GM12878 (cell line): ENCODE results near the gene APPBP2. TPM values are rescaled to one million over a fixed set of nuclear protein-coding genes. Genes with fewer than 3 reads are reported as not detected.

Source experiments
- BCL3 ChIP-seq: IDR thresholded peaks from 2 replicates; pipeline ENCODE4 v1.6.1; 2011; ENCODE audit warnings: borderline replicate concordance, low read depth, mild to moderate bottlenecking, moderate library complexity, low read length; ENCODE audit not compliant: insufficient read depth, poor library complexity, severe bottlenecking
- MEF2A ChIP-seq: IDR thresholded peaks from 2 replicates; pipeline ENCODE4 v1.6.1; 2011; ENCODE audit warnings: low read depth, mild to moderate bottlenecking, low read length, moderate library complexity; ENCODE audit not compliant: insufficient read depth
- TAF1 ChIP-seq: IDR thresholded peaks from 2 replicates; pipeline ENCODE4 v1.6.1; 2011; ENCODE audit warnings: mild to moderate bottlenecking, low read depth, low read length, borderline replicate concordance
- USF2 ChIP-seq: IDR thresholded peaks from 2 replicates; pipeline ENCODE4 v1.6.1; 2011; ENCODE audit warnings: low read depth, low read length, improper control_type of control experiment, borderline replicate concordance
- ZNF687 ChIP-seq: fragments of 450-650 bp; IDR thresholded peaks from 2 replicates; pipeline ENCODE4 v1.6.1; 2017; ENCODE audit warnings: mild to moderate bottlenecking, moderate library complexity
- polyA plus RNA-seq, 11 experiments: library from polyadenylated mRNA; depleted of rRNA in 4 of 11; unstranded in 6 of 11; stranded (reverse) in 5 of 11; fragments of >200 nt; fragmentation: Nextera tagmentation in 4 of 11; fragmentation: Illumina TruSeq in 1 of 11; extraction: Ambion mirVana in 4 of 11; extraction: Trizol in 1 of 11; gene quantifications; 1 replicate in 1 of 11; 2 replicates in 10 of 11; pipeline versions ENCODE4 v1.2.1 to v1.2.3, GENCODE V29; 2011 to 2016; ENCODE audit warnings: inconsistent platforms in 2 of 11, missing spikeins in 2 of 11, low read depth in 1 of 11
- total RNA-seq, 4 experiments: library from RNA; depleted of rRNA in 3 of 4; stranded (reverse); fragments of >200 nt in 3 of 4; fragmentation: Illumina TruSeq in 1 of 4; extraction: Trizol in 1 of 4; gene quantifications; 2 replicates each; pipeline versions ENCODE4 v1.2.1 to v1.2.3, GENCODE V29; 2013 to 2021

Gene APPBP2
- total and polyA plus RNA-seq, 10 of the 15 experiments (the other 5 are each of a cell fraction or from before 2014, with no cell fraction given): 4.3 to 30.8 (median 13.1) TPM

DNA sequence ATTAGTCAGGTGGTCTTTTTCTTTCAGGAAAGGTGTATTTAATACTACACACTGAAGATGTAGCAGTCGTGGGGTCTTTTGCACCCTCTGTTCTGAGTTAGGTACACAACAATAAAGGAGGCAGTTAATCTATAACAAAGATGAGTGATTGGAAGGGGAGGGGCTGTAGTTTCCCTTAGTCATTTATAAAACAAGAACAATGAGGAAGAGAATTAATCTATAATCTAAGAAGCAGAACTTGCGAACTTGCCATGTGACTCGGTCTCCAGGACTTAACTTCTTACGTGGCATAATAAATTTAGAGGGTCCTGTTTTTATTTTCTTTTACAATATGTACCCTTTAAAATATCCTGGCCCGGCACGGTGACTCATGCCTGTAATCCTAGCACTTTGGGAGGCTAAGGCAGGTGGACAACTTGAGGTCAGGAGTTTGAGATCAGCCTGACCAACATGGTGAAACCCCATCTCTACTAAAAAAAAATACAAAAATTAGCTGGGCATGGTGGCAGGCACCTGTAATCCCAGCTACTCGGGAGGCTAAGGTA, 8.6 kb upstream of the APPBP2 start (continued):
- no peak for TF ChIP-seq BCL3
- no peak for TF ChIP-seq USF2
- no peak for TF ChIP-seq MEF2A
- no peak for TF ChIP-seq TAF1
- no peak for TF ChIP-seq ZNF687
